ENCODE measurements around the gene LYRM1.
"Not testable (repeated sequence)": the region's sequence is repeated elsewhere in the genome, so short reads cannot be mapped to it uniquely, and the experiment has no call there.

The LYRM1 gene

GRCh38 chr16:20937736-20938135 is 37.2 kb downstream of the LYRM1 start:
- no peak for DNase-seq (ENCODE audit: low spot score)

- DNase-seq (ENCODE audit: low spot score), result no peak
These were observed 37.9 kb downstream of the LYRM1 start for GRCh38 chr16:20938426-20938825.

- DNase-seq (ENCODE audit: low spot score), result no peak
These were observed 39.0 kb downstream of the LYRM1 start for GRCh38 chr16:20939611-20940010.

DNA sequence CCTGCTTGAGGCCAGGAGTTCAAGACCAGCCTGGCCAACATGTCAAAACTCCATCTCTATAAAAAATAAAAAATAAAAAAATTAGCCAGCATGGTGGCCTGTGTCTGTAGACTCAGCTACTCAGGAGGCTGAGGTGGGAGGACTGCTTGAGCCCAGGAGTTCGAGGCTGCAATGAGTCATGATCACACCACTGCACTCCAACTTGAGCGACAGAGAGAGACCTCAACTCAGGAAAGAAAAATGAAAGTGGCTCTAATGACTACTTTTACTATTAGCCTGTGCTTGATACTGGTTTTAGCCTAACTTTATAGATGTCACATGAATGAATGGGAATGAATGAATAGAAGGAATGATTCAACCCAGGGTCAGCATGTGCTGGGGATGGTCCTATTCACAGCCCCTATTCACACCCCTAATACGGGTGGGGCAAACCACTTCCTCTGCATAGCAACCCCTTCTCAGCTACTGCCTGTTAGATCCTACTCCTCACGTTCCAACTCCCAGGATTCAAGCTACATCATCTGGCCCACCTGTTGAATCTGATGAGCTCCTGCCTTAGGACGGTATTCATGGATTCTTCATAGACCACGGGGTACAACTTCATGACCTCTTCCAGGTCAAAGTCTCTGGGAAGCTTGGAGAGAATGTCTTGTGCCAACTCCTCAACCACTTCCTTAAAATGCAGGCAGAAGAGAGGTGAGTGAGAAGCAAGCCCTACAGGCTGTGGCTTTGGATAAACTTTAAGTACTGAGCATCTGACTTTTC is 40.5 kb downstream of the LYRM1 start:
- no peak for DNase-seq (ENCODE audit: low spot score)

- no peak for DNase-seq (ENCODE audit: low spot score)
These were observed 41.0 kb downstream of the LYRM1 start for GRCh38 chr16:20941636-20941926.

DNA sequence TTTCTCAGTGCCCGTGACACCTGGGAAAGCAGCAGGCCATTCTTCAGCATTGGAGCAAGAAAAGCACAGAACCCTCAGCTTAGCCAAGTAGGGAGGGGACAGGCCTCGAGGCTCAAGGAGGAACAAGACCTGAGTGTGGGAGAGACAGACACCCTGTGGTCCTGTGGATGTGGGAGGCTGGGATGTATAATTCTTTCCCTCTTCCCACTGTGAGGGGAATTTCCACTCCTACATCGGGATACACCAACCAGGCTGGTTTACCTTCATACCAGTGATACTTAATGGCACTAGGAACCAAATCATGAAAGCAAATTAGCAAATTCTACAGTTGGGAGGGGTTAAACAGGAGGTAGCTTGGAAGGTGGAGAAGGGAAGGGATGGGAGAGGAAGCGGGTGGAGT is 41.7 kb downstream of the LYRM1 start:
- DNase-seq (ENCODE audit: low spot score), result no peak

DNA sequence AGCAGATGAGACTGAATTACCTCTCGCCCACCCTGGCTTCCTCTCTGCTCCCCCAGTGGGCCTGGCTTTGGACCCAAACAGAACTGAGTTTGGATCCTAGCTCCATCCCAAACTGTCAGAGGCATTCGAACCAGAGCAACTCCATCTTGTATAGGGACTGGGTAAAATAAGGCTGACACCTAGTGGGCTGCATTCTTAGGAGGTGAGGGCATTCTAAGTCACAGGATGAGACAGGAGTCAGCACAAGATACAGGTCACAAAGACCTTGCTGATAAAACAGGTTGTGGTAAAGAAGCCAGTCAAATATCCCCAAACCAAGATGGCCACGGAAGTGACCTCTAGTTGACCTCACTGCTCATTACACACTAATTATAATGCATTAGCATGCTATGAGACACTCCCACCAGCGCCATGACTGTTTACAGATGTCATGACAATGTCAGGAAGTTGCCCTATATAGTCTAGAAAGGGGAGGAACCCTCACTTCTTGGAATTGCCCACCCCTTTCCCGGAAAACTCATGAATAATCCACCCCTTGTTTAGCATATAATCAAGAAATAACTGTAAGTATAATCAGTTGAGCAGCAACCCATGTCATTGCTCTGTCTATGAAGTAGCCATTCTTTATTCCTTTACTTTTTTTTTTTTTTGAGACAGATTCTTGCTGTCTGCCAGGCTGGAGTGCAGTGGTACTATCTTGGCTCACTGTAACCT is 44.4 kb downstream of the LYRM1 start:
- no peak for DNase-seq (ENCODE audit: low spot score)

DNA sequence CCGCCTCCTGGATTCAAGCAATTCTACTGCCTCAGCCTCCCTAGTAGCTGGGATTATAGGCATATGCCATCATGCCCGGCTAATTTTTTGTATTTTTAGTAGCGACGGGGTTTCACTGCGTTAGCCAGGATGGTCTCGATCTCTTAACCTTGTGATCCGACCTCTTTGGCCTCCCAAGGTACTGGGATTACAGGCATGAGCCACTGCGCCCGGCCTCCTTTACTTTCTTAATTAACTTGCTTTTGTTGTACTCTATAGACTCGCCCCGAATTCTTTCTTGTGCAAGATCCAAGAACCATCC is 45.0 kb downstream of the LYRM1 start:
- not testable (repeated sequence) for DNase-seq (ENCODE audit: low spot score)

DNA sequence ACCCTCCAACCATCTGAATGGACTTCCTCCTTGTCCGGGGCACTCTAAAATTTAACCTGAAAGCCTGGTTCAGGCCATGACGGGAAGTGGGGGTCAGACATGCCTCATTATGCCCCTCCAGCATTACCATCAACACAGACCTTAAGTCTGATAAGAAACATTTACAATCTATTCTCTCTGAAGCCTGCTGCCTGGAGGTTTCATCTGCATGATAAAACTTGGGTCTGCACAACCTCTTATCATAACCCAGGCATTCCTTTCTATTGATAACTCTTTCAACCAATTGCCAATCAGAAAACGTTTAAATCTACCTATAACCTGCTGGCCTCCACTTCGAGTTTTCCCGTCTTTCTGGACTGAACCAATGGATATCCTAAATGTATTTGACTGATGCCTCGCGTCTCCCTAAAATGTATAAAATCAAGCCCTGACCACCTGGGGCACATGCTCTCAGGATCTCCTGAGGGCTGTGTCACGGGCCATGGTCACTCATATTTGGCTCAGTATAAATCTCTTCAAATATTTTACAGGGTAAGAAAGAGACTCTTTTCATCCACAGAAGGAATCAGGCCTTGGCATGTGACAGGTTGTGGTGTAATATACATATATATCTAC is 45.6 kb downstream of the LYRM1 start:
- no peak for DNase-seq (ENCODE audit: low spot score)

- no peak for DNase-seq (ENCODE audit: low spot score)
These were observed 47.9 kb downstream of the LYRM1 start for GRCh38 chr16:20948444-20948843.

GRCh38 chr16:20949660-20950059 is 49.1 kb downstream of the LYRM1 start:
- no peak for DNase-seq (ENCODE audit: low spot score)

GRCh38 chr16:20950294-20950693 is 49.7 kb downstream of the LYRM1 start:
- no peak for DNase-seq (ENCODE audit: low spot score)

GRCh38 chr16:20952139-20952920 is 51.8 kb downstream of the LYRM1 start:
- no peak for DNase-seq (ENCODE audit: low spot score)

GRCh38 chr16:20954574-20954973 is 54.0 kb downstream of the LYRM1 start:
- DNase-seq (ENCODE audit: low spot score), result no peak

DNA sequence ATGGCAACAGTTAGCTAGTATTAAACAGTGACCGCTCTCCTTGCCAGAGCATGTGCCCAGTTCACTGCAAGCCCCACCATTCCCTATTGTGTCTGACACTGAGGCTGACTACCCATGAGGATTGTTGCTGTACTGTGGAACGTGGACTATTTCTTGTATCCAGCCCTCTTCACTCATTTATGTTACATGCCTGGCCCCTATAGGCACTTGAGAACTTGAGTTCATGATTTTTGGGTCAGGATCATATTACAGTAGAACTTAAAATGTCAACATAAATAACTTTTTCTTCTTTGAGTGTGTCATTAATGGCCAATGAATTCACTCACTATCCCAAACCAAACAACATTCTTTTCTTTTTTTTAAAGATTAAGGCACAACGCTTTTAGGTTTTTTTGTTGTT is 55.7 kb downstream of the LYRM1 start:
- no peak for DNase-seq (ENCODE audit: low spot score)

- no peak for DNase-seq (ENCODE audit: low spot score)
These were observed 56.6 kb downstream of the LYRM1 start for GRCh38 chr16:20957153-20957552.

DNA sequence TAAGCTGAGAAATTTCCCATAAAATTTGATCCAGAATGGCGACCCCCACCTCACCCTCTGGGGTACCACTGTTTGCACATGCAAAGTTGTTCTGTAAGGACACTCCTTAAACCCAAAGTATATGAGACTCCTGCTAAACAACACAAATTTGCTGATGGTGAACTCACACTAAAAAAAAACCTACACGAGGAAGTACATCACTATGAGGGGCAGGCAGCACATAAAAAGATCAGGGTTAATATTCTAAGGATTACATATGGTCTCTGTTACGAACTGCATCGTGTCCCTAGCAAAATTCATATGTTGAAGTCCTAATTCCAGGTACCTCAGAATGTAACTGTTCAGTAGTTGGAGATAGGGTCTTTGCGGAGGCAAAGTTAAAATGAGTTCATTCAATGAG is 60.3 kb downstream of the LYRM1 start:
- no peak for DNase-seq (ENCODE audit: low spot score)

GRCh38 chr16:20968765-20969164 is 68.2 kb downstream of the LYRM1 start:
- DNase-seq (ENCODE audit: low spot score), result no peak

- DNase-seq (ENCODE audit: low spot score), result no peak
These were observed 68.8 kb downstream of the LYRM1 start for GRCh38 chr16:20969386-20969785.

- DNase-seq (ENCODE audit: low spot score), result no peak
These were observed 70.8 kb downstream of the LYRM1 start for GRCh38 chr16:20971401-20971800.

- DNase-seq (ENCODE audit: low spot score), result not testable (repeated sequence)
These were observed 72.6 kb downstream of the LYRM1 start for GRCh38 chr16:20973201-20973600.

All from ecto neural progenitor cell (in vitro differentiated cells).